GM23338 (cell line): Measurements from ENCODE around the gene SBF2.

Experiments used
- CTCF ChIP-seq, 2 experiments: fragments of 200-600 bp in 1 of 2; sonication (generic) in 1 of 2; conservative IDR thresholded peaks; 2 replicates each; pipeline versions ENCODE4 v1.5.1 to v1.6.1; 2016 to 2017; ENCODE audit warnings: antibody characterized with exemption in 2 of 2, low read depth in 2 of 2, mild to moderate bottlenecking in 2 of 2, moderate library complexity in 1 of 2
- EZH2 ChIP-seq: fragments of 200-600 bp; sonication (generic); IDR thresholded peaks from one replicate; pipeline ENCODE4 v1.8.0; 2017; ENCODE audit warnings: antibody characterized with exemption, mild to moderate bottlenecking, low read depth; ENCODE audit not compliant: unreplicated experiment
- EZH2phosphoT487 ChIP-seq: fragments of 200-600 bp; sonication (generic); IDR thresholded peaks from one replicate; pipeline ENCODE4 v1.8.1; 2018; ENCODE audit warnings: antibody characterized with exemption; ENCODE audit not compliant: unreplicated experiment
- JUNB ChIP-seq: IDR thresholded peaks from one replicate; pipeline ENCODE4 v1.6.1; 2016; ENCODE audit warnings: antibody characterized with exemption; ENCODE audit not compliant: unreplicated experiment
- POLR2AphosphoS5 ChIP-seq: IDR thresholded peaks from 2 replicates; pipeline ENCODE4 v1.6.1; 2016; ENCODE audit warnings: antibody characterized with exemption, low read depth
- ZNF331 ChIP-seq: fragments of 250-450 bp; sonication (Bioruptor Pico); IDR thresholded peaks from 2 replicates; pipeline ENCODE4 v1.5.0; 2020; ENCODE audit warnings: low read depth, mild to moderate bottlenecking, moderate library complexity
- TF ChIP-seq, protein P1 (sequence below): IDR thresholded peaks from one replicate; pipeline ENCODE4 v1.6.1; 2018; ENCODE audit warnings: antibody characterized with exemption; ENCODE audit not compliant: unreplicated experiment
- TF ChIP-seq, protein P2 (sequence below): IDR thresholded peaks from 2 replicates; pipeline ENCODE4 v1.6.1; 2016; ENCODE audit warnings: antibody characterized with exemption
- TF ChIP-seq, protein P3 (sequence below): fragments of 250-450 bp; sonication (Bioruptor Pico); IDR thresholded peaks from 2 replicates; pipeline ENCODE4 v1.5.0; 2020; ENCODE audit warnings: mild to moderate bottlenecking, moderate library complexity

DNA sequence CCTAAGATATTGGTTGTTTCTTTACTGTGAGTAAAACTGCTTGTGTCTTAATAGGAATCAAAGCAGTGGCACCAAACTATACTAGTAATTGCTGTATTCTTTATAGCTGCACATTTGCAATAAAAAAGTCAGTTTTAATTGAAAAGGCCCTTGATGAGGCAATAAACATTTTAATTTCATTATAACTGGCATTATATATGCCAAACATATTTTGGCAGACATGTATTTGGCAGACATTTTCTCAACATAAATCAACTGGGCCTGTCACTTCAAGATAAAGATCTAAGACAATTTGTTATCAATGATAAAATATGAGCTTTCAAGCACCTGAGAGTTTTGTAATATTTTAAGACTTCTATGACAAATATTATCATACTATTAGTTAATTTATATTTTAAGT is 245.7 kb downstream of the SBF2 start:
- TF ChIP-seq CTCF (conservative IDR thresholded peaks at IDR 0.05; ENCODE audit: low read depth in 2 of 2) (no peak), EZH2phosphoT487 (no peak), EZH2 (no peak), ZNF331 (CRISPR knock-in tag) (no peak), POLR2AphosphoS5 (no peak), JUNB (no peak)
- TF ChIP-seq, protein P1, sequence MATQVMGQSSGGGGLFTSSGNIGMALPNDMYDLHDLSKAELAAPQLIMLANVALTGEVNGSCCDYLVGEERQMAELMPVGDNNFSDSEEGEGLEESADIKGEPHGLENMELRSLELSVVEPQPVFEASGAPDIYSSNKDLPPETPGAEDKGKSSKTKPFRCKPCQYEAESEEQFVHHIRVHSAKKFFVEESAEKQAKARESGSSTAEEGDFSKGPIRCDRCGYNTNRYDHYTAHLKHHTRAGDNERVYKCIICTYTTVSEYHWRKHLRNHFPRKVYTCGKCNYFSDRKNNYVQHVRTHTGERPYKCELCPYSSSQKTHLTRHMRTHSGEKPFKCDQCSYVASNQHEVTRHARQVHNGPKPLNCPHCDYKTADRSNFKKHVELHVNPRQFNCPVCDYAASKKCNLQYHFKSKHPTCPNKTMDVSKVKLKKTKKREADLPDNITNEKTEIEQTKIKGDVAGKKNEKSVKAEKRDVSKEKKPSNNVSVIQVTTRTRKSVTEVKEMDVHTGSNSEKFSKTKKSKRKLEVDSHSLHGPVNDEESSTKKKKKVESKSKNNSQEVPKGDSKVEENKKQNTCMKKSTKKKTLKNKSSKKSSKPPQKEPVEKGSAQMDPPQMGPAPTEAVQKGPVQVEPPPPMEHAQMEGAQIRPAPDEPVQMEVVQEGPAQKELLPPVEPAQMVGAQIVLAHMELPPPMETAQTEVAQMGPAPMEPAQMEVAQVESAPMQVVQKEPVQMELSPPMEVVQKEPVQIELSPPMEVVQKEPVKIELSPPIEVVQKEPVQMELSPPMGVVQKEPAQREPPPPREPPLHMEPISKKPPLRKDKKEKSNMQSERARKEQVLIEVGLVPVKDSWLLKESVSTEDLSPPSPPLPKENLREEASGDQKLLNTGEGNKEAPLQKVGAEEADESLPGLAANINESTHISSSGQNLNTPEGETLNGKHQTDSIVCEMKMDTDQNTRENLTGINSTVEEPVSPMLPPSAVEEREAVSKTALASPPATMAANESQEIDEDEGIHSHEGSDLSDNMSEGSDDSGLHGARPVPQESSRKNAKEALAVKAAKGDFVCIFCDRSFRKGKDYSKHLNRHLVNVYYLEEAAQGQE = no peak
- TF ChIP-seq, protein P2, sequence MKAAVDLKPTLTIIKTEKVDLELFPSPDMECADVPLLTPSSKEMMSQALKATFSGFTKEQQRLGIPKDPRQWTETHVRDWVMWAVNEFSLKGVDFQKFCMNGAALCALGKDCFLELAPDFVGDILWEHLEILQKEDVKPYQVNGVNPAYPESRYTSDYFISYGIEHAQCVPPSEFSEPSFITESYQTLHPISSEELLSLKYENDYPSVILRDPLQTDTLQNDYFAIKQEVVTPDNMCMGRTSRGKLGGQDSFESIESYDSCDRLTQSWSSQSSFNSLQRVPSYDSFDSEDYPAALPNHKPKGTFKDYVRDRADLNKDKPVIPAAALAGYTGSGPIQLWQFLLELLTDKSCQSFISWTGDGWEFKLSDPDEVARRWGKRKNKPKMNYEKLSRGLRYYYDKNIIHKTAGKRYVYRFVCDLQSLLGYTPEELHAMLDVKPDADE = no peak
- TF ChIP-seq, protein P3, sequence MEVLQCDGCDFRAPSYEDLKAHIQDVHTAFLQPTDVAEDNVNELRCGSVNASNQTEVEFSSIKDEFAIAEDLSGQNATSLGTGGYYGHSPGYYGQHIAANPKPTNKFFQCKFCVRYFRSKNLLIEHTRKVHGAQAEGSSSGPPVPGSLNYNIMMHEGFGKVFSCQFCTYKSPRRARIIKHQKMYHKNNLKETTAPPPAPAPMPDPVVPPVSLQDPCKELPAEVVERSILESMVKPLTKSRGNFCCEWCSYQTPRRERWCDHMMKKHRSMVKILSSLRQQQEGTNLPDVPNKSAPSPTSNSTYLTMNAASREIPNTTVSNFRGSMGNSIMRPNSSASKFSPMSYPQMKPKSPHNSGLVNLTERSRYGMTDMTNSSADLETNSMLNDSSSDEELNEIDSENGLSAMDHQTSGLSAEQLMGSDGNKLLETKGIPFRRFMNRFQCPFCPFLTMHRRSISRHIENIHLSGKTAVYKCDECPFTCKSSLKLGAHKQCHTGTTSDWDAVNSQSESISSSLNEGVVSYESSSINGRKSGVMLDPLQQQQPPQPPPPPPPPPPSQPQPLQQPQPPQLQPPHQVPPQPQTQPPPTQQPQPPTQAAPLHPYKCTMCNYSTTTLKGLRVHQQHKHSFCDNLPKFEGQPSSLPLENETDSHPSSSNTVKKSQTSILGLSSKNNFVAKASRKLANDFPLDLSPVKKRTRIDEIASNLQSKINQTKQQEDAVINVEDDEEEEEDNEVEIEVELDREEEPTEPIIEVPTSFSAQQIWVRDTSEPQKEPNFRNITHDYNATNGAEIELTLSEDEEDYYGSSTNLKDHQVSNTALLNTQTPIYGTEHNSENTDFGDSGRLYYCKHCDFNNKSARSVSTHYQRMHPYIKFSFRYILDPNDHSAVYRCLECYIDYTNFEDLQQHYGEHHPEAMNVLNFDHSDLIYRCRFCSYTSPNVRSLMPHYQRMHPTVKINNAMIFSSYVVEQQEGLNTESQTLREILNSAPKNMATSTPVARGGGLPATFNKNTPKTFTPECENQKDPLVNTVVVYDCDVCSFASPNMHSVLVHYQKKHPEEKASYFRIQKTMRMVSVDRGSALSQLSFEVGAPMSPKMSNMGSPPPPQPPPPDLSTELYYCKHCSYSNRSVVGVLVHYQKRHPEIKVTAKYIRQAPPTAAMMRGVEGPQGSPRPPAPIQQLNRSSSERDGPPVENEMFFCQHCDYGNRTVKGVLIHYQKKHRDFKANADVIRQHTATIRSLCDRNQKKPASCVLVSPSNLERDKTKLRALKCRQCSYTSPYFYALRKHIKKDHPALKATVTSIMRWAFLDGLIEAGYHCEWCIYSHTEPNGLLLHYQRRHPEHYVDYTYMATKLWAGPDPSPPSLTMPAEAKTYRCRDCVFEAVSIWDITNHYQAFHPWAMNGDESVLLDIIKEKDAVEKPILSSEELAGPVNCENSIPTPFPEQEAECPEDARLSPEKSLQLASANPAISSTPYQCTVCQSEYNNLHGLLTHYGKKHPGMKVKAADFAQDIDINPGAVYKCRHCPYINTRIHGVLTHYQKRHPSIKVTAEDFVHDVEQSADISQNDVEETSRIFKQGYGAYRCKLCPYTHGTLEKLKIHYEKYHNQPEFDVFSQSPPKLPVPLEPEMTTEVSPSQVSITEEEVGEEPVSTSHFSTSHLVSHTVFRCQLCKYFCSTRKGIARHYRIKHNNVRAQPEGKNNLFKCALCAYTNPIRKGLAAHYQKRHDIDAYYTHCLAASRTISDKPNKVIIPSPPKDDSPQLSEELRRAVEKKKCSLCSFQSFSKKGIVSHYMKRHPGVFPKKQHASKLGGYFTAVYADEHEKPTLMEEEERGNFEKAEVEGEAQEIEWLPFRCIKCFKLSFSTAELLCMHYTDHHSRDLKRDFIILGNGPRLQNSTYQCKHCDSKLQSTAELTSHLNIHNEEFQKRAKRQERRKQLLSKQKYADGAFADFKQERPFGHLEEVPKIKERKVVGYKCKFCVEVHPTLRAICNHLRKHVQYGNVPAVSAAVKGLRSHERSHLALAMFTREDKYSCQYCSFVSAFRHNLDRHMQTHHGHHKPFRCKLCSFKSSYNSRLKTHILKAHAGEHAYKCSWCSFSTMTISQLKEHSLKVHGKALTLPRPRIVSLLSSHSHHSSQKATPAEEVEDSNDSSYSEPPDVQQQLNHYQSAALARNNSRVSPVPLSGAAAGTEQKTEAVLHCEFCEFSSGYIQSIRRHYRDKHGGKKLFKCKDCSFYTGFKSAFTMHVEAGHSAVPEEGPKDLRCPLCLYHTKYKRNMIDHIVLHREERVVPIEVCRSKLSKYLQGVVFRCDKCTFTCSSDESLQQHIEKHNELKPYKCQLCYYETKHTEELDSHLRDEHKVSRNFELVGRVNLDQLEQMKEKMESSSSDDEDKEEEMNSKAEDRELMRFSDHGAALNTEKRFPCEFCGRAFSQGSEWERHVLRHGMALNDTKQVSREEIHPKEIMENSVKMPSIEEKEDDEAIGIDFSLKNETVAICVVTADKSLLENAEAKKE = no peak
